Left ventricle myocardium inferior (tissue), 1 donor: ENCODE data around the gene CCDC154. TPM values are rescaled to one million over a fixed set of nuclear protein-coding genes. Genes with fewer than 3 reads are reported as not detected.
A peak's percentile ranks its signal among the peaks of the same experiment; 100 is the strongest.

Source experiments
- DNase-seq: peaks from one replicate; pipeline ENCODE4 v3.0.0-alpha.2; 2020
- H3K27ac ChIP-seq: fragments of 200-600 bp; replicated peaks from 2 replicates; pipeline ENCODE4 v1.8.0; 2021
- H3K27me3 ChIP-seq: fragments of 200-600 bp; 2 replicates; pipeline ENCODE4 v1.8.0; 2021; ENCODE audit warnings: low read depth
- H3K36me3 ChIP-seq: fragments of 200-600 bp; 2 replicates; pipeline ENCODE4 v1.8.0; 2021
- H3K4me1 ChIP-seq: fragments of 200-600 bp; 2 replicates; pipeline ENCODE4 v1.8.0; 2021
- H3K4me3 ChIP-seq: fragments of 200-600 bp; 2 replicates; pipeline ENCODE4 v1.8.0; 2021; ENCODE audit warnings: mild to moderate bottlenecking, moderate library complexity
- H3K9me3 ChIP-seq: fragments of 200-600 bp; replicated peaks from 2 replicates; pipeline ENCODE4 v1.8.0; 2021
- CTCF ChIP-seq: fragments of 200-600 bp; IDR thresholded peaks from 2 replicates; pipeline ENCODE4 v1.8.0; 2021; ENCODE audit warnings: antibody characterized with exemption, mild to moderate bottlenecking, borderline replicate concordance
- intact Hi-C: fragments of 100-400 bp; cut with micrococcal nuclease; formaldehyde crosslinking; loops from one replicate; pipeline ENCODE4 v1.11.0; 2022
- total RNA-seq: library from RNA; stranded (reverse); fragmentation: NEBNext Ultra II Directional; extraction: Animal tissue kit (Norgen Biotek cat#: 25700); gene quantifications from one replicate; pipeline ENCODE4 v1.2.1, GENCODE V29; 2021
- donor health status: DM: no; HTN: yes; CAD: no; lungs with severe emphysema.

The CCDC154 gene
- total RNA-seq, 1 donor from 2014 or later, result 1.3 TPM

GRCh38 chr16:1435921-1436697 lies 8.2 kb downstream of the CCDC154 start:
- intact Hi-C loops, result no loop called here
- no peak overlapping the region for H3K4me3 ChIP-seq
- no peaks in the 10 kb centered on the region for H3K27me3 ChIP-seq
- H3K4me1 ChIP-seq, result peaks cover 5% of the 10 kb centered on the region
- DNase-seq, result no peak
- TF ChIP-seq CTCF, result no peak
- no peaks in the 10 kb centered on the region for H3K36me3 ChIP-seq
- H3K9me3 ChIP-seq, result no peaks in the 10 kb centered on the region
- H3K27ac ChIP-seq, result no peak overlapping the region

GRCh38 chr16:1434644-1435592 lies 9.4 kb downstream of the CCDC154 start:
- TF ChIP-seq CTCF, result no peak
- no peak overlapping the region for H3K4me3 ChIP-seq
- H3K36me3 ChIP-seq, result no peaks in the 10 kb centered on the region
- no peak for DNase-seq
- intact Hi-C loops, result no loop called here
- H3K27ac ChIP-seq, result no peak overlapping the region
- H3K9me3 ChIP-seq, result no peaks in the 10 kb centered on the region
- H3K27me3 ChIP-seq, result no peaks in the 10 kb centered on the region
- peaks cover 5% of the 10 kb centered on the region for H3K4me1 ChIP-seq

GRCh38 chr16:1433756-1434155 lies 10.6 kb downstream of the CCDC154 start:
- Histone ChIP-seq H3K27ac (no peak overlapping the region), H3K36me3 (no peaks in the 10 kb centered on the region), H3K9me3 (no peaks in the 10 kb centered on the region), H3K4me1 (peaks cover 6% of the 10 kb centered on the region), H3K27me3 (no peaks in the 10 kb centered on the region), H3K4me3 (peak overlapping the region; percentile 62)
- no peak for DNase-seq
- TF ChIP-seq CTCF, result no peak
- intact Hi-C loops, result no loop called here

GRCh38 chr16:1433263-1433560 lies 11.1 kb downstream of the CCDC154 start:
- no peaks in the 10 kb centered on the region for H3K27me3 ChIP-seq
- peak overlapping the region; percentile 75 for H3K27ac ChIP-seq
- peak overlapping the region; percentile 62 for H3K4me3 ChIP-seq
- no peaks in the 10 kb centered on the region for H3K9me3 ChIP-seq
- TF ChIP-seq CTCF, result no peak
- no peak for DNase-seq
- H3K36me3 ChIP-seq, result no peaks in the 10 kb centered on the region
- intact Hi-C loops, result no loop called here
- peaks cover 11% of the 10 kb centered on the region for H3K4me1 ChIP-seq

GRCh38 chr16:1432388-1433262 lies 11.7 kb downstream of the CCDC154 start:
- Histone ChIP-seq H3K27ac (peak overlapping the region; percentile 75), H3K4me1 (peaks cover 11% of the 10 kb centered on the region), H3K36me3 (no peaks in the 10 kb centered on the region), H3K27me3 (no peaks in the 10 kb centered on the region), H3K9me3 (no peaks in the 10 kb centered on the region), H3K4me3 (peak overlapping the region; percentile 62)
- DNase-seq, result no peak
- no peak for TF ChIP-seq CTCF
- intact Hi-C loops, result no loop called here
